Neural progenitor cell (in vitro differentiated cells): ENCODE data around the gene GHRHR.

Experiments used
- EZH2 ChIP-seq: fragments of 200-600 bp; sonication (generic); IDR thresholded peaks from 2 replicates; pipeline ENCODE4 v1.6.1; 2017; ENCODE audit warnings: antibody characterized with exemption, mild to moderate bottlenecking, moderate library complexity
- EZH2phosphoT487 ChIP-seq: fragments of 200-600 bp; sonication (generic); IDR thresholded peaks from 2 replicates; pipeline ENCODE4 v1.6.1; 2017; ENCODE audit warnings: antibody characterized with exemption
- TF ChIP-seq, protein P1 (sequence below): fragments of 200-600 bp; sonication (generic); IDR thresholded peaks from 2 replicates; pipeline ENCODE4 v1.5.1; 2017; ENCODE audit warnings: antibody characterized with exemption, mild to moderate bottlenecking

DNA sequence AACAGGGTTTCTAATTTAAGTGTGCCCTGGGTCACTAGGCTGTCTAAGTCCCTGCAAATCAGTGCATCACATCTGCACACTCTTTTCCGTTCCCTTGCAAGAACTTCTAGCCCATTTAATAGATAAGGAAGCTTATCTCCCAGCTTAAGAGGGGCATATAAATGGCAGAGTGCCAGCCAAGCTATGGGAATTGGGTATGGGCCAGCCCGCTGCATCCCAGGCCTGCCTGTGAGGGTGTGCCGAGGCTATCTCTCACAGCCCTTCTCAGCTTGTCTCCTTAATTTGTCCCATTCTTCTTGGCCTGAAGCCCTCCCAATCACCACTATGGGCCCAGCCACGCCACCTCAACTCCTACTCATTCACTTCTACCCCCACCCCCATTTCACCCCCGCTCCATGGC lies 37.4 kb upstream of the GHRHR start:
- TF ChIP-seq, protein P1, sequence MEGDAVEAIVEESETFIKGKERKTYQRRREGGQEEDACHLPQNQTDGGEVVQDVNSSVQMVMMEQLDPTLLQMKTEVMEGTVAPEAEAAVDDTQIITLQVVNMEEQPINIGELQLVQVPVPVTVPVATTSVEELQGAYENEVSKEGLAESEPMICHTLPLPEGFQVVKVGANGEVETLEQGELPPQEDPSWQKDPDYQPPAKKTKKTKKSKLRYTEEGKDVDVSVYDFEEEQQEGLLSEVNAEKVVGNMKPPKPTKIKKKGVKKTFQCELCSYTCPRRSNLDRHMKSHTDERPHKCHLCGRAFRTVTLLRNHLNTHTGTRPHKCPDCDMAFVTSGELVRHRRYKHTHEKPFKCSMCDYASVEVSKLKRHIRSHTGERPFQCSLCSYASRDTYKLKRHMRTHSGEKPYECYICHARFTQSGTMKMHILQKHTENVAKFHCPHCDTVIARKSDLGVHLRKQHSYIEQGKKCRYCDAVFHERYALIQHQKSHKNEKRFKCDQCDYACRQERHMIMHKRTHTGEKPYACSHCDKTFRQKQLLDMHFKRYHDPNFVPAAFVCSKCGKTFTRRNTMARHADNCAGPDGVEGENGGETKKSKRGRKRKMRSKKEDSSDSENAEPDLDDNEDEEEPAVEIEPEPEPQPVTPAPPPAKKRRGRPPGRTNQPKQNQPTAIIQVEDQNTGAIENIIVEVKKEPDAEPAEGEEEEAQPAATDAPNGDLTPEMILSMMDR = no peak
- TF ChIP-seq EZH2 (no peak), EZH2phosphoT487 (no peak)
